Endodermal cell (in vitro differentiated cells): Measurements from ENCODE around the gene RMND1. TPM values are rescaled to one million over a fixed set of nuclear protein-coding genes. Genes with fewer than 3 reads are reported as not detected.
A peak's percentile ranks its signal among the peaks of the same experiment; 100 is the strongest.

Experiments used
- DNase-seq: peaks from one replicate; pipeline ENCODE4 v3.0.0-alpha.2; 2017
- H3K27ac ChIP-seq: 2 replicates; pipeline ENCODE4 v1.5.1; 2013; ENCODE audit warnings: mild to moderate bottlenecking, low read depth, low read length, moderate library complexity
- H3K27me3 ChIP-seq: 2 replicates; pipeline ENCODE4 v1.6.1; 2013; ENCODE audit warnings: mild to moderate bottlenecking, low read length, moderate library complexity; ENCODE audit not compliant: insufficient read depth, control insufficient read depth, poor library complexity, severe bottlenecking
- H3K36me3 ChIP-seq: 2 replicates; pipeline ENCODE4 v1.7.0; 2013; ENCODE audit warnings: mild to moderate bottlenecking, low read length, moderate library complexity; ENCODE audit not compliant: control insufficient read depth, insufficient read depth
- H3K4me1 ChIP-seq: one replicate; pipeline ENCODE4 v1.7.0; 2013; ENCODE audit warnings: low read length; ENCODE audit not compliant: control insufficient read depth, insufficient read depth
- H3K4me3 ChIP-seq: 2 replicates; pipeline ENCODE4 v1.5.1; 2013; ENCODE audit warnings: mild to moderate bottlenecking, low read length, moderate library complexity
- H3K9ac ChIP-seq: 2 replicates; pipeline ENCODE4 v1.6.1; 2013; ENCODE audit warnings: mild to moderate bottlenecking, low read length, moderate library complexity; ENCODE audit not compliant: poor library complexity, severe bottlenecking; ENCODE audit errors: extremely low read depth
- H3K9me3 ChIP-seq: 2 replicates; pipeline ENCODE4 v1.6.1; 2013; ENCODE audit warnings: mild to moderate bottlenecking, low read length, moderate library complexity; ENCODE audit not compliant: control insufficient read depth
- H3K27ac Mint-ChIP-seq: 2 replicates; pipeline ENCODE4 v1.8.0; 2020; ENCODE audit warnings: mixed read lengths
- H3K27me3 Mint-ChIP-seq: 2 replicates; pipeline ENCODE4 v1.8.0; 2021; ENCODE audit warnings: mild to moderate bottlenecking, mixed read lengths; ENCODE audit not compliant: insufficient read depth
- H3K36me3 Mint-ChIP-seq: 2 replicates; pipeline ENCODE4 v1.8.0; 2020; ENCODE audit warnings: low read depth, mixed read lengths
- H3K4me1 Mint-ChIP-seq: 2 replicates; pipeline ENCODE4 v1.8.0; 2020; ENCODE audit warnings: mixed read lengths
- H3K4me3 Mint-ChIP-seq: 2 replicates; pipeline ENCODE4 v1.8.0; 2020; ENCODE audit warnings: mild to moderate bottlenecking, moderate library complexity, mixed read lengths
- H3K9me3 Mint-ChIP-seq: 2 replicates; pipeline ENCODE4 v1.8.0; 2020; ENCODE audit warnings: mild to moderate bottlenecking, mixed read lengths
- WGBS, 2 experiments: methylation state at CpG; one replicate each; pipeline versions ENCODE4 v1.1.5 to v1.1.7; 2013; ENCODE audit warnings: missing lambda C conversion rate in 2 of 2, mixed read lengths in 1 of 2; ENCODE audit not compliant: insufficient coverage in 1 of 2, insufficient read length in 1 of 2; 5-methylcytosine and 5-hydroxymethylcytosine counted together
- total RNA-seq, 2 donors: library from RNA; stranded (reverse); fragmentation: NEBNext Ultra II Directional in 1 of 2; extraction: Animal tissue kit (Norgen Biotek cat#: 25700) in 1 of 2; gene quantifications; 2 replicates in 1 of 2; 3 replicates in 1 of 2; pipeline ENCODE4 v1.2.1, GENCODE V29; 2021
- TF ChIP-seq, protein P1 (sequence below): fragments of 200-600 bp; sonication (generic); conservative IDR thresholded peaks from 2 replicates; pipeline ENCODE4 v1.5.0; 2021; ENCODE audit warnings: antibody characterized with exemption, mild to moderate bottlenecking

RMND1 gene
- total RNA-seq, 2 donors from 2014 or later, result 40.8 to 45.4 TPM

DNA sequence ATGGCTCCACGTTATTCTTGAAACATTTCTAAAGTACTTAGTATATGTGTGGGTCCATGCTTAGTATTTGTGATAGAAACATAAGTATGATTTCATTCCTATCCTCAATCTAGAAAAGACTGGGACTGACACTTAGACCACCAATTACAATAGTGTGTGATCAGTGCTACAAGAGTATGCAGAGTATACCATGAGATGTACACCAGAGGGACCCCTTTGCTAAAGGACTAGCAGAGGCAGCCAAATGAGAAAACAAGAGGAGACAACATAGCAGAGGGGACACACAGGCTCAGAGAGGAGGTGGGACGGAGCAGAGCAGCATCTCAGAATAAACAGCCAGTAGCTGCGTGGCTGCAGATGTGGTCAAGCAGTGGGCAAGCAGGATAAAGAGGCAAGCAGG, 21.0 kb downstream of the RMND1 start:
- Mint-ChIP-seq H3K27me3 (no peaks in the 10 kb centered on the region), H3K9me3 (no peaks in the 10 kb centered on the region), H3K4me3 (no peak overlapping the region), H3K36me3 (peaks cover 63% of the 10 kb centered on the region), H3K27ac (peak overlapping the region; percentile 5), H3K4me1 (peaks cover 6% of the 10 kb centered on the region)
- H3K9me3 ChIP-seq, result no peaks in the 10 kb centered on the region
- H3K27me3 ChIP-seq, result no peaks in the 10 kb centered on the region
- TF ChIP-seq, protein P1, sequence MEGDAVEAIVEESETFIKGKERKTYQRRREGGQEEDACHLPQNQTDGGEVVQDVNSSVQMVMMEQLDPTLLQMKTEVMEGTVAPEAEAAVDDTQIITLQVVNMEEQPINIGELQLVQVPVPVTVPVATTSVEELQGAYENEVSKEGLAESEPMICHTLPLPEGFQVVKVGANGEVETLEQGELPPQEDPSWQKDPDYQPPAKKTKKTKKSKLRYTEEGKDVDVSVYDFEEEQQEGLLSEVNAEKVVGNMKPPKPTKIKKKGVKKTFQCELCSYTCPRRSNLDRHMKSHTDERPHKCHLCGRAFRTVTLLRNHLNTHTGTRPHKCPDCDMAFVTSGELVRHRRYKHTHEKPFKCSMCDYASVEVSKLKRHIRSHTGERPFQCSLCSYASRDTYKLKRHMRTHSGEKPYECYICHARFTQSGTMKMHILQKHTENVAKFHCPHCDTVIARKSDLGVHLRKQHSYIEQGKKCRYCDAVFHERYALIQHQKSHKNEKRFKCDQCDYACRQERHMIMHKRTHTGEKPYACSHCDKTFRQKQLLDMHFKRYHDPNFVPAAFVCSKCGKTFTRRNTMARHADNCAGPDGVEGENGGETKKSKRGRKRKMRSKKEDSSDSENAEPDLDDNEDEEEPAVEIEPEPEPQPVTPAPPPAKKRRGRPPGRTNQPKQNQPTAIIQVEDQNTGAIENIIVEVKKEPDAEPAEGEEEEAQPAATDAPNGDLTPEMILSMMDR, result peak; percentile 62
- no peak overlapping the region for H3K9ac ChIP-seq
- peaks cover 72% of the 10 kb centered on the region for H3K36me3 ChIP-seq
- no peak overlapping the region for H3K27ac ChIP-seq
- no peak overlapping the region for H3K4me3 ChIP-seq
- H3K4me1 ChIP-seq, result peaks cover 4% of the 10 kb centered on the region
- no peak for DNase-seq
- 93 to 100% methylated on average over 2 to 3 of the region's 3 CpGs for WGBS, 2 experiments

DNA sequence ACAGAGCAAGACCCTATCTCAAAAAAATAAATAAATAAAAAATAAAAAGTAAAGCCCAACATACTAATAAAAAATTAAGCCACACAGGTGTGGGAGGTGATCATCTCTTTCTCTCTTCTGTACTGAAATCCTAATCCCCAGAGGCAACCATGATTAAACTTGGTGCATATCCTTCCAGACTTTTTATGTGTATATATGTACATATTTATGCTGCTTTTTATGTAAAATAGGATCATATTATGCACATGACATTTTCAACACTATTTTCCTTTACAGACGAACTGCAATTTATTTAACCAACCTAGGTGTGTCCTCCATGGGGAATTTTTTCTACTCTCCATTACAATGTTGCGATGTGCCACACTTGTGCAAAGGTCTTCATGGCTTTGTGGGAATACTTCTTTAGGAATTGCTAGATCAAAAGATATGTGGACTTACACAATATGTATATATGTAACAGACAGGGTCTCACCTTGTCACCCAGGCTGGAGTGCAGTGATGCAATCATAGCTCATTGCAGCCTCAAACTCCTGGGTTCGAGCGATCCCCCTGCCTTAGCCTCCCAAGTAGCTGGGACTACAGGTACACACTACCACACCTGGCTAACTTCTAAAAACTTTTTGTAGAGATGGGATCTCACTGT, 23.7 kb downstream of the RMND1 start:
- Mint-ChIP-seq H3K4me1 (peaks cover 6% of the 10 kb centered on the region), H3K27me3 (no peaks in the 10 kb centered on the region)

DNA sequence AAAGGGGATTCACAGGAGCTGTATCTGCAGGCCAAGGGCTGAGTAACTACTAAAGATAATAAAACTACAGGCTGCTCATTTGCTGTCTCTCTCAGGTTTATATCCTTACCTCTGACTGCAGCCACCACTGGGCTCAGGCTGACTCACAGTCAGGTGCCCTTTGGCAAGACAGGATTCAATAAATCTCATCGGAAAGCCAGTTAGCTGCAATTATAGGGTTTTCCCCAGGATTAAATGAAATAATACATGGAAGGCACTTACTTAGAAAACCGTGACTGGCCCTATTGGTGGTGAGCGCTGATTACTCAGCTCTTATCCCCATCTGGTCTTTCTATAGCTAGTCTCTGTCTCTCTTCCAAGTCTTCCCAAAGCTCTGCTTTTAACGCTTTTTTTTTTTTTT, 26.4 kb downstream of the RMND1 start:
- WGBS, 2 experiments, result 95 to 96% methylated on average over 4 of the region's 4 CpGs
- Histone ChIP-seq H3K4me3 (no peak overlapping the region), H3K27me3 (no peaks in the 10 kb centered on the region), H3K27ac (no peak overlapping the region), H3K4me1 (no peaks in the 10 kb centered on the region), H3K9ac (no peak overlapping the region), H3K9me3 (no peaks in the 10 kb centered on the region), H3K36me3 (peaks cover 92% of the 10 kb centered on the region)
- Mint-ChIP-seq H3K9me3 (no peaks in the 10 kb centered on the region), H3K36me3 (peaks cover 67% of the 10 kb centered on the region), H3K27ac (no peak overlapping the region), H3K27me3 (no peaks in the 10 kb centered on the region), H3K4me1 (no peaks in the 10 kb centered on the region), H3K4me3 (no peak overlapping the region)
- TF ChIP-seq, protein P1, result no peak
- DNase-seq, result no peak

More for the DNA sequence above, 23.7 kb downstream of the RMND1 start:
- TF ChIP-seq, protein P1, result no peak
- Mint-ChIP-seq H3K36me3 (peaks cover 71% of the 10 kb centered on the region), H3K9me3 (no peaks in the 10 kb centered on the region), H3K27ac (no peak overlapping the region), H3K4me3 (no peak overlapping the region)
- no peak overlapping the region for H3K9ac ChIP-seq
- H3K4me3 ChIP-seq, result no peak overlapping the region
- no peak overlapping the region for H3K27ac ChIP-seq
- WGBS, 2 experiments, result 97 to 100% methylated on average over 2 to 4 of the region's 4 CpGs
- peaks cover 89% of the 10 kb centered on the region for H3K36me3 ChIP-seq
- DNase-seq, result no peak
- no peaks in the 10 kb centered on the region for H3K9me3 ChIP-seq
- peaks cover 4% of the 10 kb centered on the region for H3K4me1 ChIP-seq
- no peaks in the 10 kb centered on the region for H3K27me3 ChIP-seq
